HepG2 (cell line): Measurements from ENCODE around the gene SASH1. TPM values are rescaled to one million over a fixed set of nuclear protein-coding genes. Genes with fewer than 3 reads are reported as not detected.

Source experiments
- ATAC-seq: fragments of 200-7000 bp; cut with Tn5 transposase; 3 replicates; pipeline ENCODE4 v1.9.1; 2020; ENCODE audit warnings: mild to moderate bottlenecking, moderate library complexity
- BruUV-seq: library from RNA; stranded (reverse); fragments of 400-500 nt; replicated peaks from 2 replicates; lab custom pipeline; 2021; lab: Mats Ljungman, UMichigan
- CTCF ChIA-PET: fragments of 300-600 bp; formaldehyde crosslinking; extraction: SDS; loops from one replicate; lab custom pipeline; 2021; ENCODE audit warnings: low total read pairs, inconsistent platforms, low intra/inter-chr PET ratio; lab: Yijun Ruan, JAX
- POLR2A ChIA-PET: fragments of 350-600 bp; sonication (Branson Sonifier 250); formaldehyde crosslinking; loops from one replicate; lab custom pipeline; 2020; ENCODE audit warnings: antibody characterized with exemption, inconsistent platforms; lab: Yijun Ruan, JAX
- DNase-seq: peaks from one replicate; pipeline ENCODE4 v3.0.0-alpha.2; 2015; ENCODE audit warnings: low spot score
- FAIRE-seq: peaks from 3 replicates; lab custom pipeline; 2011; peaks lifted over from hg19 to GRCh38; lab: Jason Lieb, UNC
- H2AFZ ChIP-seq: one replicate; pipeline ENCODE4 v1.6.1; 2011; ENCODE audit warnings: low read length, inconsistent platforms
- H3K27ac ChIP-seq: fragments of 300-600 bp; 3 replicates; pipeline ENCODE4 v1.8.0; 2011; ENCODE audit warnings: mixed run types, mild to moderate bottlenecking, mixed read lengths, low read length, inconsistent platforms; ENCODE audit not compliant: insufficient read depth; ENCODE audit errors: extremely low read length
- H3K27me3 ChIP-seq, 2 experiments: fragments of 200-600 bp in 1 of 2; 2 replicates in 1 of 2; 3 replicates in 1 of 2; pipeline versions ENCODE4 v1.6.0 to v1.8.0; 2011; ENCODE audit warnings: low read length in 2 of 2, mild to moderate bottlenecking in 2 of 2, moderate library complexity in 2 of 2, inconsistent platforms in 1 of 2; ENCODE audit not compliant: insufficient read depth in 2 of 2, control insufficient read depth in 1 of 2
- H3K36me3 ChIP-seq, 2 experiments: fragments of 200-600 bp in 1 of 2; replicated peaks in 1 of 2; 2 replicates in 1 of 2; 3 replicates in 1 of 2; pipeline versions ENCODE4 v1.5.1 to v1.8.0; 2011; ENCODE audit warnings: low read length in 2 of 2, inconsistent platforms in 1 of 2; ENCODE audit not compliant: insufficient read depth in 2 of 2, control insufficient read depth in 1 of 2
- H3K4me1 ChIP-seq: 2 replicates; pipeline ENCODE4 v1.5.1; 2012; ENCODE audit warnings: low read length, inconsistent platforms; ENCODE audit not compliant: insufficient read depth
- H3K4me2 ChIP-seq: 2 replicates; pipeline ENCODE4 v1.6.0; 2011; ENCODE audit warnings: low read depth, low read length, inconsistent platforms
- H3K4me3 ChIP-seq, 3 experiments: fragments of 200-600 bp in 1 of 3; sonication (generic), shearing (Covaris generic) in 1 of 3; replicated peaks in 1 of 3; 2 replicates each; pipeline ENCODE4 v1.5.1; 2011 to 2016; ENCODE audit warnings: low read length in 3 of 3, inconsistent platforms in 2 of 3, low read depth in 2 of 3, mild to moderate bottlenecking in 2 of 3, control low read depth in 1 of 3, mixed read lengths in 1 of 3; ENCODE audit not compliant: insufficient read depth in 1 of 3
- H3K79me2 ChIP-seq: one replicate; pipeline ENCODE4 v1.6.1; 2011; ENCODE audit warnings: low read length, inconsistent platforms; ENCODE audit not compliant: insufficient read depth
- H3K9ac ChIP-seq: 2 replicates; pipeline ENCODE4 v1.6.0; 2011; ENCODE audit warnings: mild to moderate bottlenecking, low read depth, low read length, inconsistent platforms; ENCODE audit not compliant: insufficient read depth
- H3K9me3 ChIP-seq: 2 replicates; pipeline ENCODE4 v1.5.1; 2012; ENCODE audit warnings: mild to moderate bottlenecking, low read length
- H4K20me1 ChIP-seq: 2 replicates; pipeline ENCODE4 v1.6.0; 2011; ENCODE audit warnings: inconsistent platforms, mild to moderate bottlenecking, low read length, moderate library complexity; ENCODE audit not compliant: insufficient read depth
- ASH2L ChIP-seq: fragments of 300-600, 200-600 bp; sonication (generic); IDR thresholded peaks from 2 replicates; pipeline ENCODE4 v1.7.0; 2017; ENCODE audit warnings: low read depth, mild to moderate bottlenecking, moderate library complexity, mixed read lengths, low read length; ENCODE audit not compliant: insufficient read length
- MTF1 ChIP-seq: sonication (generic); formaldehyde crosslinking; IDR thresholded peaks from 2 replicates; pipeline ENCODE4 v1.5.0; 2020; ENCODE audit warnings: missing genetic modification reagents
- NFKBIZ ChIP-seq: IDR thresholded peaks from 2 replicates; pipeline ENCODE4 v1.6.1; 2018; ENCODE audit warnings: missing genetic modification reagents, missing compliant biosample characterization
- SRSF1 ChIP-seq: fragments of 200-400 bp; formaldehyde crosslinking; optimal IDR thresholded peaks from 2 replicates; pipeline ENCODE3; 2017; ENCODE audit warnings: mild to moderate bottlenecking, low read depth, low read length, moderate library complexity
- ZNF296 ChIP-seq: sonication (generic); formaldehyde crosslinking; conservative IDR thresholded peaks from 2 replicates; pipeline ENCODE4 v1.5.0; 2020; ENCODE audit warnings: mild to moderate bottlenecking, missing genetic modification reagents
- ZNF570 ChIP-seq: sonication (generic); formaldehyde crosslinking; IDR thresholded peaks from 2 replicates; pipeline ENCODE4 v1.4.0; 2020; ENCODE audit warnings: mild to moderate bottlenecking, missing genetic modification reagents, borderline replicate concordance
- ZNF781 ChIP-seq: sonication (generic); formaldehyde crosslinking; IDR thresholded peaks from 2 replicates; pipeline ENCODE4 v1.5.1; 2020; ENCODE audit warnings: borderline replicate concordance, mild to moderate bottlenecking, missing genetic modification reagents; ENCODE audit errors: not compliant biosample characterization
- WGBS: methylation state at CpG from one replicate; pipeline ENCODE4 v1.1.6; 2017; ENCODE audit warnings: low lambda C conversion rate; 5-methylcytosine and 5-hydroxymethylcytosine counted together
- in situ Hi-C: cut with HindIII; loops from 2 replicates; pipeline ENCODE4 v1.10.0; 2017; ENCODE audit warnings: low pct_unique_long_range_greater_than_20kb; ENCODE audit not compliant: extremely low pct_ligation_motif_present
- intact Hi-C: fragments of 100-400 bp; cut with micrococcal nuclease; formaldehyde crosslinking; loops from one replicate; pipeline ENCODE4 v1.10.0; 2022; ENCODE audit not compliant: unreplicated experiment
- polyA plus RNA-seq, 8 experiments: library from polyadenylated mRNA; depleted of rRNA in 3 of 8; stranded (reverse) in 7 of 8; unstranded in 1 of 8; fragments of >200 nt; fragmentation: Illumina TruSeq in 4 of 8; extraction: Trizol in 4 of 8; gene quantifications; 2 replicates each; pipeline versions ENCODE4 v1.2.1 to v1.2.3, GENCODE V29; 2011 to 2016; ENCODE audit warnings: low read depth in 4 of 8, missing spikeins in 1 of 8, mixed read lengths in 1 of 8; ENCODE audit not compliant: insufficient read depth in 1 of 8
- total RNA-seq, 5 experiments: library from RNA; depleted of rRNA; stranded (reverse); fragments of >200 nt; fragmentation: Illumina TruSeq; extraction: Trizol; gene quantifications; 2 replicates each; pipeline ENCODE4 v1.2.3, GENCODE V29; 2016; ENCODE audit warnings: low read depth in 1 of 5
- TF ChIP-seq, protein P1 (sequence below): sonication (generic); formaldehyde crosslinking; conservative IDR thresholded peaks from 2 replicates; pipeline ENCODE4 v1.4.0; 2020; ENCODE audit warnings: missing genetic modification reagents

SASH1 gene
- total and polyA plus RNA-seq, 2 of the 13 experiments (the other 11 are each of a cell fraction or from before 2014, with no cell fraction given), result 7.5 to 8.2 TPM

DNA sequence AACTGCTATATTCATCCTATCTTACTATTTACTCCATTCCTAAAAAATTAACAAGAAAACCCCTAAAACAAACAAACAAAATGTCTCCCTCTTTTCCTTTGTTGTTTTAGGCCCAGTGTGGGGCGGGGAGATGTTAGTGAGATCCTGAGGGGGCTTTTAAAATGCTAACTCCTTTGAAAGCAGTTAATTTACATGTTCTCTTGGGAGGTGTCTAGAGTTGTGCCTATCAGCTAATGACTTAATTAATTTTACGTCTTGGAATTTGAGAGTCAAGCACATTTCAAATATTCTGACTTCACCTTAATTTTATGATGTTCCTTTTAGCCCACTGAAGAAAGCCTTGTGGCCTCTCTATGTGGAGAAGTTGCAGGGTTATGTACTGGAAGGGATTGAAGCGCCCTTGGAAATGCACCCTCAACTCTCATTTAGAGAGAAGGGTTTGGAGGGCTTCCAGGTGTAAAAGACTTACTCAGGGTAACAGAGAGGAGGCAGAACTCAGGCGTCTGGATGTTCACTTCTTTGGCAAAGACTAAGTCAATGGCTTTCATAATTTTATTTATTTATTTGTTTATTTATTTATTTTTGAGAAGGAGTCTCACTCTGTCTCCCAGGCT is 4.9 kb downstream of the SASH1 start:
- no peak for TF ChIP-seq ZNF781 (CRISPR knock-in tag)
- TF ChIP-seq, all 625 proteins: peak for 0
- H3K27me3 ChIP-seq, result no peaks in the 10 kb centered on the region; a peak in 1 of 5 replicates
- no peaks in the 10 kb centered on the region for H3K36me3 ChIP-seq
- 86% methylated on average over 4 of the region's 4 CpGs for WGBS
- ChIA-PET POLR2A (no interaction called here), CTCF (no interaction called here)
- ATAC-seq, result no peak
- in situ Hi-C loops (no loop called here), intact Hi-C loops (no loop called here)
- DNase-seq, result no peak
- H3K9ac ChIP-seq, result no peak overlapping the region
- H3K4me1 ChIP-seq, result peaks cover 37% of the 10 kb centered on the region
- no peak overlapping the region for H3K4me3 ChIP-seq
- BruUV-seq, result no TSS peak
- H3K79me2 ChIP-seq, result peaks cover 18% of the 10 kb centered on the region
- no peaks in the 10 kb centered on the region for H3K9me3 ChIP-seq
- no peak overlapping the region for H3K27ac ChIP-seq
- H4K20me1 ChIP-seq, result 0 out of 2 replicates have a peak, but pooled peaks cover 4% of the 10 kb centered on the region
- H2AFZ ChIP-seq, result no peak overlapping the region
- FAIRE-seq, result no peak
- H3K4me2 ChIP-seq, result no peak overlapping the region

DNA sequence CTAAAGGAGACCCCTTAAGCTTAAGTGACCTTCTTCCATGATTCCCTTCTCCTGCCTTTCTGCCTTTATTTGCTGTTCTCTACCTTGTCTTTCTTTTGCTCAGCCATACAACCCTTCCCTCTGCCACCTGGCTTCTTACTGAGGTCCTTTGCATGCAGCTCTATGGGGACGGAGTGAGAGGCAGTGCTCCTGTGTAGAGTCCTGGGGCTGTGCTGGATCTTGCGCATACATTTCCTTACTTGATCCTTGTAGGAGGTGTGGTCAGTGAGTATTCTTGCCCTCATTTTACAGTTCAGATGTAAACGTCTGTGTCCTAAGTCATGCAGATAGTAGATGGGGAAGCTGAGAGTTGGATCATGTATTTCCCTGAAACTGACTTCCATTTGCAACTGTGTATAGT is 5.7 kb downstream of the SASH1 start:
- no peak for TF ChIP-seq ZNF296 (CRISPR knock-in tag)
- no peak for TF ChIP-seq MTF1
- no peak for TF ChIP-seq NFKBIZ (CRISPR knock-in tag)
- TF ChIP-seq, protein P1, sequence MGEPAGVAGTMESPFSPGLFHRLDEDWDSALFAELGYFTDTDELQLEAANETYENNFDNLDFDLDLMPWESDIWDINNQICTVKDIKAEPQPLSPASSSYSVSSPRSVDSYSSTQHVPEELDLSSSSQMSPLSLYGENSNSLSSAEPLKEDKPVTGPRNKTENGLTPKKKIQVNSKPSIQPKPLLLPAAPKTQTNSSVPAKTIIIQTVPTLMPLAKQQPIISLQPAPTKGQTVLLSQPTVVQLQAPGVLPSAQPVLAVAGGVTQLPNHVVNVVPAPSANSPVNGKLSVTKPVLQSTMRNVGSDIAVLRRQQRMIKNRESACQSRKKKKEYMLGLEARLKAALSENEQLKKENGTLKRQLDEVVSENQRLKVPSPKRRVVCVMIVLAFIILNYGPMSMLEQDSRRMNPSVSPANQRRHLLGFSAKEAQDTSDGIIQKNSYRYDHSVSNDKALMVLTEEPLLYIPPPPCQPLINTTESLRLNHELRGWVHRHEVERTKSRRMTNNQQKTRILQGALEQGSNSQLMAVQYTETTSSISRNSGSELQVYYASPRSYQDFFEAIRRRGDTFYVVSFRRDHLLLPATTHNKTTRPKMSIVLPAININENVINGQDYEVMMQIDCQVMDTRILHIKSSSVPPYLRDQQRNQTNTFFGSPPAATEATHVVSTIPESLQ (CRISPR knock-in tag), result no peak
- no peak for TF ChIP-seq ZNF570 (CRISPR knock-in tag)
- no peak for TF ChIP-seq SRSF1
- TF ChIP-seq ASH2L, result no peak
- TF ChIP-seq, all 625 proteins: peak for 0
- 0 out of 2 replicates have a peak, but pooled peaks cover 4% of the 10 kb centered on the region for H4K20me1 ChIP-seq
- H3K36me3 ChIP-seq, result no peaks in the 10 kb centered on the region
- ChIA-PET CTCF (no interaction called here), POLR2A (no interaction called here)
- FAIRE-seq (no peak), ATAC-seq (no peak), DNase-seq (no peak)
- no peak overlapping the region for H3K27ac ChIP-seq
- peaks cover 15% of the 10 kb centered on the region for H3K79me2 ChIP-seq
- H3K9ac ChIP-seq, result no peak overlapping the region
- peaks cover 37% of the 10 kb centered on the region for H3K4me1 ChIP-seq
- H3K4me2 ChIP-seq, result no peak overlapping the region
- BruUV-seq, result no TSS peak
- 95% methylated on average over 3 of the region's 3 CpGs for WGBS
- in situ Hi-C loops, result no loop called here
- no peaks in the 10 kb centered on the region; a peak in 1 of 5 replicates for H3K27me3 ChIP-seq
- no peak overlapping the region for H3K4me3 ChIP-seq
- H3K9me3 ChIP-seq, result no peaks in the 10 kb centered on the region
- no peak overlapping the region for H2AFZ ChIP-seq
- intact Hi-C loops, result no loop called here
